Lung (tissue), 12 donors: Measurements from ENCODE around the gene CCNI2. TPM values are rescaled to one million over a fixed set of nuclear protein-coding genes. Genes with fewer than 3 reads are reported as not detected.

Experiments used
- ATAC-seq: fragments of 200-7000 bp; cut with Tn5 transposase; one replicate; pipeline ENCODE4 v1.9.1; 2020; ENCODE audit warnings: moderate number of reproducible peaks; ENCODE audit not compliant: insufficient read depth, low FRiP score
- DNase-seq, 3 donors: peaks; one replicate each; pipeline ENCODE4 v3.0.0-alpha.2; 2013 to 2017
- H3K27ac ChIP-seq, 2 donors: one replicate each; pipeline ENCODE4 v1.5.1; 2013; ENCODE audit warnings: mild to moderate bottlenecking in 2 of 2, moderate library complexity in 2 of 2, control low read depth in 1 of 2, inconsistent platforms in 1 of 2, low read depth in 1 of 2, low read length in 1 of 2
- H3K27me3 ChIP-seq, 3 donors: one replicate each; pipeline ENCODE4 v1.5.1; 2013; ENCODE audit warnings: low read length in 2 of 3; ENCODE audit not compliant: control insufficient read depth in 3 of 3, insufficient read depth in 3 of 3
- H3K36me3 ChIP-seq, 4 donors: one replicate each; pipeline ENCODE4 v1.5.1; 2013; ENCODE audit warnings: low read length in 4 of 4, mild to moderate bottlenecking in 1 of 4, moderate library complexity in 1 of 4; ENCODE audit not compliant: control insufficient read depth in 4 of 4, insufficient read depth in 4 of 4
- H3K4me1 ChIP-seq, 5 donors: one replicate each; pipeline ENCODE4 v1.5.1; 2013; ENCODE audit warnings: low read length in 5 of 5, mild to moderate bottlenecking in 2 of 5, moderate library complexity in 1 of 5; ENCODE audit not compliant: control insufficient read depth in 5 of 5, insufficient read depth in 5 of 5
- H3K4me3 ChIP-seq: one replicate; pipeline ENCODE4 v1.5.1; 2013; ENCODE audit warnings: mild to moderate bottlenecking, control low read depth, moderate library complexity
- H3K9ac ChIP-seq, 2 donors: one replicate each; pipeline ENCODE4 v1.5.1; 2013; ENCODE audit warnings: low read length in 2 of 2, control low read depth in 1 of 2; ENCODE audit not compliant: insufficient read depth in 1 of 2
- H3K9me3 ChIP-seq, 4 donors: one replicate each; pipeline ENCODE4 v1.5.1; 2013; ENCODE audit warnings: low read length in 3 of 4, mild to moderate bottlenecking in 1 of 4, moderate library complexity in 1 of 4; ENCODE audit not compliant: control insufficient read depth in 4 of 4, insufficient read depth in 3 of 4
- WGBS, 2 donors: extraction: QIAGEN DNeasy Blood & Tissue Kit; methylation state at CpG; one replicate each; pipeline ENCODE4 v1.1.7; 2013; 5-methylcytosine and 5-hydroxymethylcytosine counted together
- polyA plus RNA-seq, 2 donors: library from polyadenylated mRNA; stranded (reverse); fragments of 200-250 nt; gene quantifications; one replicate each; pipeline ENCODE4 v1.2.1, GENCODE V29; 2013
- total RNA-seq, 2 donors: library from RNA; depleted of rRNA in 1 of 2; stranded (reverse); fragments of >200 nt in 1 of 2; gene quantifications; one replicate each; pipeline ENCODE4 v1.2.1, GENCODE V29; 2014 to 2021
- TF ChIP-seq, protein P1 (sequence below): IDR thresholded peaks from 2 replicates; pipeline ENCODE4 v1.5.1; 2012; ENCODE audit warnings: mild to moderate bottlenecking; ENCODE audit errors: control extremely low read depth, extremely low read depth
- donor health status: control.
- donor health status: control.
- donor health status: Bipolar disorder and iron deficiency.
- donor health status: healthy.
- donor health status: DM: yes; HTN: yes; CAD: no.

The CCNI2 gene
- total and polyA plus RNA-seq, 4 donors: 0.55 to 0.88 (median 0.67) TPM

DNA sequence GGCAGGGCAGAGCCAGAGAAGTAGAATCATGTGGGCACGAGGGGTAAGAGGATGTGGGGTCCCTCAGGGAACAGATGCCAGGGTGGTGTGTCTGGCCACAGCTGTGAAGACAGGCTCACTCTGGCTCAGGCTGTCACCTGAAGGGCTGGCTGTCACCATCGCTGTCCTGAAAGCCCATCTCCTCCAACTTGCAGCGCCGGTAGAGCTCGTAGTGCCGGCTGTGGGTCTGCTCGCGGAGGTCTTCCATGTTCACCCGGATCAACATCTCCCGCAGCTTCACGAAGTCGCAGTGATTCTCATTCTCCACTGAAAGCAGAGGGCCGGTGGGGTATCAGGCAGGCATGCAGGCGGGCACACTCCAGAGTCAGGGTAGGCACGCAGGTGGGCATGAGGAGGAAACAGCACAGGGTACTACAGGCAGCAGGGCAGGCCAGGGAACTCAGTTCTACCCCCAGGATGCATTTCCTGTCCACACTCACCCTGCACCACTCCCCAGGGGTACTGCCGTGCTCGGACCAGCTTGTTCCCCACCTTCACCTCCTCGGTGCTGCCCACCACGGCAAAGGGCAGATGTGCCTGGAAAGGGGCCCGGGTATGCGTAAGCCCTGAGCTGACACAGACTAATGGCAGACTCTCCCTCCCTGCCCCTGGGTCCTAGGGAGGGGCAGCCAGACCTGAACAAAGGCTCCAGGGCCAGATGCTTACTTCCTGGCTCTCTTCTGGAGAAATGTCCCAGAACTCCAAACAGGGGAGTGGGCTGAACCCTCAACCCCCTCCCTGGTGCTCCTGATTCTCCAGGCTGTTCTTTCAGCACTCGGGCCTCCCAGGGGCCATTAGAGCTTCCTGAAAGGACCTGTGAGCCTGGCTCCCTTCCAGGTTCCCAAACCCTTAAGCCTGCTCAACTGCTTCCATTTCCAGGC, 14.4 kb downstream of the CCNI2 start:
- H3K36me3 ChIP-seq: peaks cover 3 to 47% (median 29%) of the 10 kb centered on the region in 4 donors
- peaks cover 0 to 1% (median 0%) of the 10 kb centered on the region in 5 donors for H3K4me1 ChIP-seq
- no peak overlapping the region for H3K4me3 ChIP-seq
- WGBS, 2 donors: 94 to 95% methylated on average over 22 of the region's 22 CpGs
- H3K9ac ChIP-seq: no peak overlapping the region
- no peak overlapping the region for H3K27ac ChIP-seq
- no peaks in the 10 kb centered on the region for H3K27me3 ChIP-seq
- TF ChIP-seq, protein P1, sequence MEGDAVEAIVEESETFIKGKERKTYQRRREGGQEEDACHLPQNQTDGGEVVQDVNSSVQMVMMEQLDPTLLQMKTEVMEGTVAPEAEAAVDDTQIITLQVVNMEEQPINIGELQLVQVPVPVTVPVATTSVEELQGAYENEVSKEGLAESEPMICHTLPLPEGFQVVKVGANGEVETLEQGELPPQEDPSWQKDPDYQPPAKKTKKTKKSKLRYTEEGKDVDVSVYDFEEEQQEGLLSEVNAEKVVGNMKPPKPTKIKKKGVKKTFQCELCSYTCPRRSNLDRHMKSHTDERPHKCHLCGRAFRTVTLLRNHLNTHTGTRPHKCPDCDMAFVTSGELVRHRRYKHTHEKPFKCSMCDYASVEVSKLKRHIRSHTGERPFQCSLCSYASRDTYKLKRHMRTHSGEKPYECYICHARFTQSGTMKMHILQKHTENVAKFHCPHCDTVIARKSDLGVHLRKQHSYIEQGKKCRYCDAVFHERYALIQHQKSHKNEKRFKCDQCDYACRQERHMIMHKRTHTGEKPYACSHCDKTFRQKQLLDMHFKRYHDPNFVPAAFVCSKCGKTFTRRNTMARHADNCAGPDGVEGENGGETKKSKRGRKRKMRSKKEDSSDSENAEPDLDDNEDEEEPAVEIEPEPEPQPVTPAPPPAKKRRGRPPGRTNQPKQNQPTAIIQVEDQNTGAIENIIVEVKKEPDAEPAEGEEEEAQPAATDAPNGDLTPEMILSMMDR: no peak
- ATAC-seq (no peak), DNase-seq (no peak)
- H3K9me3 ChIP-seq: no peaks in the 10 kb centered on the region

DNA sequence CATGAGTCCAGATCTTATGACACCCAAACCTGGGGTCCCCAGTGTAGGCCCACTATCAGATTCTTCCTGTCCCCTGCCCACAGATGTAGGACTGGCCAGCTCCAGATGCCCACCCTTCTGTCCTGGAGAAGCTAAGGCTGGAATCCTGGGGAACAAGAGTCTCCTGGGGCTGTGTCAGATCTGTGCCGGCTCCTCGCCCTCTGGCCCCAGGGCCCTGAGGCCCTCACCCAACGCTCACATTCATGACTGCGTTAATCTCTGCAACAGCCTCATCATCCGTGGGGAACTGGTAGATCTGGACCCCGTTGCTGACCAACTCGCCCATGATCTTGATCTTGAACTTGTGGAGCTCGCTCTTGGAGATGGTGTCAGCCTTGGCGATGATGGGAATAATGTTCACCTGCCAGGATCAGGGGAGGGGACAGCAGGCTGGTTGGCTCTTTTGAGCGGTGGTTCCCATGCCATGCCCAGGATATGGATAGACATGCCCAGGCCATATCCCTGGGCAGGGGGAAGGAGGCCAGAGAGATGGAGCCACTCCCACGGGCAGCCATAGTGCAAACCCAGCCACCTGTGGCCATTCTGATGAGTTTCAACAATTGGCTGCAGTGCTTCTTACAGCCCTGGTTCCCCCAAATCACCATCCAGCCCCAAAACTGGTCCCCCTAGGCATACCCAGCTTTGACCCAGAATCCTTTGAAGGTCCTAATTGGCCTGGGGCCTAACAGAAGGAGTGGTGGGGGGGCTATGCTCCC, 15.2 kb downstream of the CCNI2 start:
- H3K36me3 ChIP-seq: peaks cover 3 to 44% (median 26%) of the 10 kb centered on the region in 4 donors
- DNase-seq: no peak
- H3K4me3 ChIP-seq: no peak overlapping the region
- H3K9me3 ChIP-seq: no peaks in the 10 kb centered on the region
- no peak overlapping the region for H3K27ac ChIP-seq
- H3K27me3 ChIP-seq: no peaks in the 10 kb centered on the region
- H3K9ac ChIP-seq: no peak overlapping the region
- 97% methylated on average over 11 of the region's 11 CpGs for WGBS, 2 donors
- H3K4me1 ChIP-seq: peaks cover 5 to 8% (median 5%) of the 10 kb centered on the region in 5 donors
- TF ChIP-seq, protein P1: no peak
- no peak for ATAC-seq

DNA sequence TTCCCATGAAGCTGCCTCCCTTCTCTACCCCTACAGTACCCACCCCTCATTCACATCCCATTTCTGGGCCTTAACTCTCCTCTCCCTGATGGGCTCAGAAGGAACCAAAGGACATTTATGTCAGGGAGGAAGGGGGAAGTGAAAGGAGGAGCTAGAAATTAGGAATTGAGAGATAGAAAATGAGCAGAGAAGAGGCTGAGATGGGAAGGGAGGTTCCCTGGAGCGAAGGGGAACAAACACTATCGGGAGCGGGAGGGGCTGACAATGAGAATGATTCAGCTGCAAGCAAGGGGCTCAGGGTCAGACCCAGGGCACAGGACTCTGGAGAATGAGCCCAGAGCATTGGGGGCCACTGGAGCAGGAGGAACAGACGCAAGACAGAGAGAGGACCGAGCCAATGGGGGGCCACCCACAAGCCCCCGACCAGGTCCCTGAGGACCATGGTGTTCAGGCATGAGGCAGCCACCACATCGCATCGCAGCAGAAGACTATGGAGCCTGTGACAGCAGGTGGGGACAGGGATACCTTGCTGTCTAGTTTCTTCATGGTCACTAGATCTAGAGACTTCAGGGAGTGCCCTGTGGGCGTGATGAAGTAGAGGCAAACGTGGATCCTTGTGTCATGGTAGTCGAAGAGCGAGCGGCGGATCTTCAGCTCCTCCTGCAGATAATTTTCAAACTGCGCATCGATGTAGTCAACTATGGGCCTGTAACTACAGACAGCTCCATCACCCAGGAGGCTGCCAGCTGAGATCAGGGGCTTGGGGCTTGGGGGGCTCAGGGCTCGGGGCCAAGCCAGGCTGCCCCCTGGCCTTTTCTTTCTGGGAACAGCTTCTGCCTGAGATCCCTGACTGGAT, 16.2 kb downstream of the CCNI2 start:
- no peak overlapping the region for H3K9ac ChIP-seq
- no peaks in the 10 kb centered on the region for H3K27me3 ChIP-seq
- no peaks in the 10 kb centered on the region for H3K9me3 ChIP-seq
- ATAC-seq (no peak), DNase-seq (no peak)
- H3K36me3 ChIP-seq: peaks cover under 1 to 37% (median 21%) of the 10 kb centered on the region in 4 donors
- 92 to 94% methylated on average over 17 of the region's 17 CpGs for WGBS, 2 donors
- peaks cover 8 to 16% (median 15%) of the 10 kb centered on the region in 5 donors for H3K4me1 ChIP-seq
- TF ChIP-seq, protein P1: no peak
- no peak overlapping the region for H3K4me3 ChIP-seq
- no peak overlapping the region for H3K27ac ChIP-seq
